ENCODE data around the gene RAPGEF4. TPM values are rescaled to one million over a fixed set of nuclear protein-coding genes. Genes with fewer than 3 reads are reported as not detected.

The RAPGEF4 gene
- total and polyA plus RNA-seq, 9 of the 15 experiments (the other 6 are each of a cell fraction or from before 2014, with no cell fraction given): 0.04 to 0.33 (median 0.13) TPM; not detected in 6

- TF ChIP-seq CEBPZ (IDR thresholded peaks at IDR 0.05; ENCODE audit: borderline replicate concordance, low read depth, low read length) (no peak), TRIM24 (IDR thresholded peaks at IDR 0.05) (0 out of 4 replicates have a peak, but pooled peaks of 1 of the 2 experiments have one; percentile 19), SETDB1 (IDR thresholded peaks at IDR 0.05; ENCODE audit: low read length) (no peak), SFPQ (IDR thresholded peaks at IDR 0.05; ENCODE audit: low read depth, low read length) (no peak), E2F3 (CRISPR knock-in tag; IDR thresholded peaks at IDR 0.05) (no peak), ZNF449 (CRISPR knock-in tag; IDR thresholded peaks at IDR 0.05) (no peak), ZNF77 (CRISPR knock-in tag; IDR thresholded peaks at IDR 0.05) (no peak), GTF2A2 (tag; IDR thresholded peaks at IDR 0.05) (no peak), CBFB (CRISPR knock-in tag; IDR thresholded peaks at IDR 0.05) (no peak), RERE (CRISPR knock-in tag; IDR thresholded peaks at IDR 0.05; ENCODE audit: borderline replicate concordance) (no peak)
These were observed 355.5 kb downstream of the RAPGEF4 start (continued) for GRCh38 chr2:173090973-173091660.

Data from K562 (cell line).